Trophoblast cell (in vitro differentiated cells and primary cell): Measurements from ENCODE around the gene GUF1.

ENCODE experiments used
- DNase-seq, 2 donors: peaks; one replicate each; pipeline ENCODE4 v3.0.0-alpha.2; 2016
- H2AFZ ChIP-seq: 2 replicates; pipeline ENCODE4 v1.6.1; 2013; ENCODE audit warnings: low read length, moderate library complexity, mild to moderate bottlenecking; ENCODE audit not compliant: insufficient read depth, poor library complexity
- H2AK5ac ChIP-seq: 2 replicates; pipeline ENCODE4 v1.6.1; 2013; ENCODE audit warnings: mild to moderate bottlenecking, low read length
- H2BK120ac ChIP-seq: 2 replicates; pipeline ENCODE4 v1.6.1; 2013; ENCODE audit warnings: low read length, mild to moderate bottlenecking, moderate library complexity; ENCODE audit not compliant: insufficient read depth, poor library complexity
- H2BK12ac ChIP-seq: 2 replicates; pipeline ENCODE4 v1.6.1; 2013; ENCODE audit warnings: mild to moderate bottlenecking, low read length, moderate library complexity
- H2BK5ac ChIP-seq: 2 replicates; pipeline ENCODE4 v1.6.1; 2013; ENCODE audit warnings: low read length, low read depth, moderate library complexity, mild to moderate bottlenecking; ENCODE audit not compliant: poor library complexity
- H3K14ac ChIP-seq: 2 replicates; pipeline ENCODE4 v1.6.1; 2013; ENCODE audit warnings: mild to moderate bottlenecking, low read length
- H3K18ac ChIP-seq: 2 replicates; pipeline ENCODE4 v1.6.1; 2013; ENCODE audit warnings: mild to moderate bottlenecking, low read length
- H3K23ac ChIP-seq: 2 replicates; pipeline ENCODE4 v1.6.1; 2013; ENCODE audit warnings: low read length
- H3K27ac ChIP-seq: 2 replicates; pipeline ENCODE4 v1.5.1; 2013; ENCODE audit warnings: low read depth, mild to moderate bottlenecking, inconsistent platforms, low read length, moderate library complexity
- H3K27me3 ChIP-seq: 2 replicates; pipeline ENCODE4 v1.6.1; 2013; ENCODE audit warnings: inconsistent platforms, mild to moderate bottlenecking, low read length, moderate library complexity; ENCODE audit not compliant: insufficient read depth
- H3K36me3 ChIP-seq, 2 experiments: 1 replicate in 1 of 2; 2 replicates in 1 of 2; pipeline ENCODE4 v1.6.1; 2013; ENCODE audit warnings: low read length in 2 of 2, mild to moderate bottlenecking in 2 of 2, moderate library complexity in 1 of 2; ENCODE audit not compliant: insufficient read depth in 2 of 2, control insufficient read depth in 1 of 2
- H3K4ac ChIP-seq: 2 replicates; pipeline ENCODE4 v1.6.1; 2013; ENCODE audit warnings: low read depth, mild to moderate bottlenecking, low read length, moderate library complexity
- H3K4me1 ChIP-seq, 2 experiments: 1 replicate in 1 of 2; 2 replicates in 1 of 2; pipeline ENCODE4 v1.6.1; 2013; ENCODE audit warnings: low read length in 2 of 2, mild to moderate bottlenecking in 2 of 2, moderate library complexity in 1 of 2; ENCODE audit not compliant: insufficient read depth in 2 of 2, control insufficient read depth in 1 of 2
- H3K4me2 ChIP-seq: 2 replicates; pipeline ENCODE4 v1.6.1; 2013; ENCODE audit warnings: inconsistent platforms, mild to moderate bottlenecking, low read length, moderate library complexity
- H3K4me3 ChIP-seq: 2 replicates; pipeline ENCODE4 v1.5.1; 2013; ENCODE audit warnings: mild to moderate bottlenecking, low read depth, low read length, inconsistent platforms
- H3K79me1 ChIP-seq: one replicate; pipeline ENCODE4 v1.6.1; 2013; ENCODE audit warnings: low read length
- H3K79me2 ChIP-seq: 2 replicates; pipeline ENCODE4 v1.6.1; 2013; ENCODE audit warnings: low read length, mild to moderate bottlenecking; ENCODE audit not compliant: control insufficient read depth, insufficient read depth, poor library complexity
- H3K9ac ChIP-seq: 2 replicates; pipeline ENCODE4 v1.6.1; 2013; ENCODE audit warnings: mild to moderate bottlenecking, low read length
- H3K9me3 ChIP-seq: 2 replicates; pipeline ENCODE4 v1.6.1; 2013; ENCODE audit warnings: low read depth, mild to moderate bottlenecking, control low read depth, inconsistent platforms, low read length; ENCODE audit not compliant: insufficient read depth
- H4K12ac ChIP-seq: 2 replicates; pipeline ENCODE4 v1.6.1; 2013; ENCODE audit warnings: low read depth, mild to moderate bottlenecking, low read length, moderate library complexity
- H4K8ac ChIP-seq: 2 replicates; pipeline ENCODE4 v1.6.1; 2013; ENCODE audit warnings: low read depth, mild to moderate bottlenecking, low read length, moderate library complexity
- H4K91ac ChIP-seq: one replicate; pipeline ENCODE4 v1.6.1; 2013; ENCODE audit warnings: low read depth, mild to moderate bottlenecking, low read length, moderate library complexity
- WGBS: extraction: QIAGEN DNeasy Blood & Tissue Kit; methylation state at CpG from one replicate; pipeline ENCODE4 v1.1.7; 2013; ENCODE audit warnings: missing lambda C conversion rate; ENCODE audit not compliant: insufficient read length, insufficient coverage; ENCODE audit errors: extremely low coverage; 5-methylcytosine and 5-hydroxymethylcytosine counted together

The GUF1 gene

GRCh38 chr4:44720371-44720770 is 42.2 kb downstream of the GUF1 start:
- Histone ChIP-seq H3K27me3 (no peaks in the 10 kb centered on the region), H3K27ac (no peak overlapping the region), H2BK120ac (no peak overlapping the region), H3K9ac (no peak overlapping the region), H3K4ac (no peak overlapping the region), H2BK5ac (no peak overlapping the region), H2AFZ (no peak overlapping the region), H4K91ac (no peak overlapping the region), H3K18ac (no peak overlapping the region), H2BK12ac (no peak overlapping the region), H3K4me1 (no peaks in the 10 kb centered on the region), H3K79me1 (no peaks in the 10 kb centered on the region), H3K4me2 (no peak overlapping the region), H3K14ac (no peak overlapping the region), H4K12ac (no peak overlapping the region), H3K36me3 (no peaks in the 10 kb centered on the region), H3K9me3 (no peaks in the 10 kb centered on the region), H3K4me3 (no peak overlapping the region), H2AK5ac (no peak overlapping the region), H4K8ac (no peak overlapping the region), H3K79me2 (no peaks in the 10 kb centered on the region), H3K23ac (no peak overlapping the region)
- WGBS: no CpG with 5 or more reads among the region's 4 CpGs
- no peak for DNase-seq

- H3K4me2 ChIP-seq: no peak overlapping the region
- H3K9me3 ChIP-seq: no peaks in the 10 kb centered on the region
- H3K4me1 ChIP-seq: no peaks in the 10 kb centered on the region
- no CpG with 5 or more reads among the region's 3 CpGs for WGBS
- H4K12ac ChIP-seq: no peak overlapping the region
- H3K14ac ChIP-seq: no peak overlapping the region
- H2AK5ac ChIP-seq: no peak overlapping the region
- H3K27ac ChIP-seq: no peak overlapping the region
- H3K27me3 ChIP-seq: no peaks in the 10 kb centered on the region
- no peaks in the 10 kb centered on the region for H3K36me3 ChIP-seq
- no peak overlapping the region for H2BK12ac ChIP-seq
- no peak overlapping the region for H3K18ac ChIP-seq
- H3K9ac ChIP-seq: no peak overlapping the region
- H3K79me1 ChIP-seq: peaks cover 4% of the 10 kb centered on the region
- no peak overlapping the region for H4K91ac ChIP-seq
- no peak overlapping the region for H2BK120ac ChIP-seq
- H3K23ac ChIP-seq: no peak overlapping the region
- H3K4ac ChIP-seq: no peak overlapping the region
- H2AFZ ChIP-seq: no peak overlapping the region
- H3K4me3 ChIP-seq: no peak overlapping the region
- peaks cover 3% of the 10 kb centered on the region for H3K79me2 ChIP-seq
- no peak overlapping the region for H4K8ac ChIP-seq
- DNase-seq: no peak
- no peak overlapping the region for H2BK5ac ChIP-seq
These were observed 43.8 kb downstream of the GUF1 start for GRCh38 chr4:44722001-44722400.

- Histone ChIP-seq H3K23ac (no peak overlapping the region), H3K27me3 (no peaks in the 10 kb centered on the region), H3K27ac (no peak overlapping the region), H3K4ac (no peak overlapping the region), H3K4me2 (peak overlapping the region; percentile 93), H4K12ac (no peak overlapping the region), H3K36me3 (no peaks in the 10 kb centered on the region), H3K79me2 (peaks cover 3% of the 10 kb centered on the region), H2BK120ac (no peak overlapping the region), H2AK5ac (no peak overlapping the region), H4K91ac (no peak overlapping the region), H3K79me1 (peaks cover 4% of the 10 kb centered on the region), H3K4me1 (no peaks in the 10 kb centered on the region), H2AFZ (no peak overlapping the region), H3K9ac (no peak overlapping the region), H2BK12ac (no peak overlapping the region), H4K8ac (no peak overlapping the region), H3K18ac (no peak overlapping the region), H3K4me3 (no peak overlapping the region), H2BK5ac (no peak overlapping the region), H3K14ac (no peak overlapping the region), H3K9me3 (no peaks in the 10 kb centered on the region)
- no CpG with 5 or more reads among the region's 6 CpGs for WGBS
- no peak for DNase-seq
These were observed 46.9 kb downstream of the GUF1 start for GRCh38 chr4:44725166-44725565.

DNA sequence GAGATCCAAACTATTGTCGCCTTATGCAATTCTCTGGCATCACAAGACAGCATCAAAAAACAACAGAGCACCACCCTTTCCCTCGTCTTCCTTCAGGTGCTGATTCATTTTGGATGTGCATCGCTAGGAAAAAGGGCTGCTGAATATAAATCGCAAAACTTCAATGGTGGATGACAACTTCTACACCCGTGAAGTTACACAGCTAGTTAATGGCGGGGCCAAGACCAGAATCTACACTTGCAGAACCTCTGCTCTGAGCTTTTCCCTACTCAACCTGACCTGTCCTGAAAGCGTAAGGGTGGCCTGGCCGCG is 47.5 kb downstream of the GUF1 start:
- no peak overlapping the region for H2BK5ac ChIP-seq
- no peak overlapping the region for H3K23ac ChIP-seq
- peak overlapping the region; percentile 70 for H3K9ac ChIP-seq
- peak overlapping the region; percentile 93 for H3K4me2 ChIP-seq
- H3K9me3 ChIP-seq: no peaks in the 10 kb centered on the region
- H3K4me1 ChIP-seq: no peaks in the 10 kb centered on the region
- peak in 1 of 2 donors; percentile 10 for DNase-seq
- H4K91ac ChIP-seq: no peak overlapping the region
- H3K79me1 ChIP-seq: peaks cover 4% of the 10 kb centered on the region
- H2AK5ac ChIP-seq: no peak overlapping the region
- H2BK12ac ChIP-seq: no peak overlapping the region
- H2BK120ac ChIP-seq: no peak overlapping the region
- H3K14ac ChIP-seq: no peak overlapping the region
- peak overlapping the region; percentile 56 for H4K12ac ChIP-seq
- no peak overlapping the region for H3K27ac ChIP-seq
- peak overlapping the region; percentile 20 for H3K18ac ChIP-seq
- peak overlapping the region; percentile 75 for H4K8ac ChIP-seq
- peak overlapping the region; percentile 84 for H3K4me3 ChIP-seq
- H3K4ac ChIP-seq: no peak overlapping the region
- H3K27me3 ChIP-seq: no peaks in the 10 kb centered on the region
- H2AFZ ChIP-seq: peak overlapping the region; percentile 73
- H3K79me2 ChIP-seq: peaks cover 3% of the 10 kb centered on the region
- WGBS: no CpG with 5 or more reads among the region's 9 CpGs
- H3K36me3 ChIP-seq: no peaks in the 10 kb centered on the region
